Stimulated activated CD4-positive, alpha-beta T cell treated with anti-CD3 and anti-CD28 coated beads, TNF-alpha, amount 100 ng/mL, for 48 hours (primary cell): ENCODE data around the gene SHB.

Experiments
- DNase-seq, 3 donors: peaks; one replicate each; pipeline ENCODE4 v3.0.0-alpha.2; 2020; ENCODE audit warnings: low read depth in 3 of 3

The SHB gene

DNA sequence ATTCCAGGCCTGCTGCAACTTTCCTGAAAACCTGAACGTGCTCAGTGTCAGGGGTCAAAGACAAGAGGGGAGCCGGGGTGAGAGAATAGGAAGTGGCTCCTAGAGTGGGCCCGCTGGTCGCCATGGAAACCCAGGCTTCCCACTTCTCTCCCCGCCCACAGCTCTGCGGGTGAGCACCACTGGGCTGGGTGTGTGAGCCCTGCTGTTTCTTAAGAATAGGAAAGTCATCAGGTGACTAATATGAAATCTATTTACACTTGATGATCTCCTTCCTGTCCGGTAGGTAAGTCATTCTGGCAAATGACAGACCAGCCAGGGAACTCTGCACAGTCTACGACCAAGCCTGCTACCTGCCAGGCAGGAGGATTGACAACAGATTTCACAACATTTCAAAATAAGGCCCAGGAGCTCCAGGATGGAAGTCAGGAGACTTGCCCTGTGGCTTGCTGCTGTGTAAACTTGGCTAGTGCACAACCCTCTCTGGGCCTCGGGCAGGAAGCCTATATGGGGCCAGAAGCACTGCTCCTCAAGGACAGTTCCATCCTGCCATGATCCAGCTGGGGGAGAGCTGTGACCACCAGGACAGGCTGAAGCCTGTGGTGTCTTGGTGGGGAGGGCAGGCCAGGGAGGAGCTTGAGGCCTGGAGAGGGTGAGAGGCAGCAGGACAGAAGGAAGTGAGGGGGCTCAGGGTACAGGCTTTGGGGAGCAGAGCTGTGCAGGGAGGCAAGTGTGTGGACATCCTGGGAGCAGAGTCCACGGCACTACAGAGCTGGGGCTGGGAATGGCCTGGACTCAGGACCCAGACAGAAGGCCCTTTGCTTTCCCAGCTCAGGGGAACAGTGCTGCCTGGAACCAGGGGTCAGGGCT lies 60.6 kb downstream of the SHB start:
- peak; percentile 47 to 66 (median 63) for DNase-seq

DNA sequence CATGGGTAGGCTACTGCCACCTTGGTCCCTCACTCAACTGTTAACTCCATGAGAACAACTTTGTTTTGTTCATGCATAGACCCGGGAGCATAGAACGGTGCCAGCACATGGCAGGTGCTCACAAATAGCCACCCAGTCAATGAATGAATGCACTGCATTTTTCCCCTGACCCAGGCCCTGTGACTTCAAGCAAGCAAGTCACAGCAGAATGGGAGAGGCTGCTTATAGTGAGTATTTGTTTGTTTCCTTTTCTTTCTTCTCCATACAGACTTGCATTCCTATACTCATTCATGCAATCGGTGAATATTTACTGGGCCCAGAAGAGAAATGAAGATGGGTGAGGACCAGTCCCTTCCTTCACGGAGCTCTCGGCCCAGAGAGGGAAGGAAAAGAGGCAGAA lies 62.0 kb downstream of the SHB start:
- no peak for DNase-seq

DNA sequence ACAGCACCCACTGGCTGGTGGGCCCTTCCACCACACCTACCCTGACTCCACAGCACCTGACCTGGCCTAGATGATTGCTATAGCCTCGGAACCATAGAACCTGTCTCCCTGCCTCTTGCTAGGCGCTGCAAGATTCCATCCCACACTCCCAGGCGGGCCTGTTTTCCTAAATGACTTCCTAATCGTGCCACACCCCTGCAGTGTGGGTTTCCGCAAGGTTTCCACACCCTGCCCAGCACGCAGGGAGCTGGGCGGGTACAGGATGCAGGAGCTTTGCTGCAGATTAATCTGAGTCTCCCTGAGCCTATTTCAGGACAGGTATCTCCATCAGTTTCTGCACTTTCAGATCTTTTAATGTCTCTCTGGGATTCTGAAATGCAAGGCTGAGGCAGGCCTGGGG lies 62.9 kb downstream of the SHB start:
- no peak for DNase-seq

DNA sequence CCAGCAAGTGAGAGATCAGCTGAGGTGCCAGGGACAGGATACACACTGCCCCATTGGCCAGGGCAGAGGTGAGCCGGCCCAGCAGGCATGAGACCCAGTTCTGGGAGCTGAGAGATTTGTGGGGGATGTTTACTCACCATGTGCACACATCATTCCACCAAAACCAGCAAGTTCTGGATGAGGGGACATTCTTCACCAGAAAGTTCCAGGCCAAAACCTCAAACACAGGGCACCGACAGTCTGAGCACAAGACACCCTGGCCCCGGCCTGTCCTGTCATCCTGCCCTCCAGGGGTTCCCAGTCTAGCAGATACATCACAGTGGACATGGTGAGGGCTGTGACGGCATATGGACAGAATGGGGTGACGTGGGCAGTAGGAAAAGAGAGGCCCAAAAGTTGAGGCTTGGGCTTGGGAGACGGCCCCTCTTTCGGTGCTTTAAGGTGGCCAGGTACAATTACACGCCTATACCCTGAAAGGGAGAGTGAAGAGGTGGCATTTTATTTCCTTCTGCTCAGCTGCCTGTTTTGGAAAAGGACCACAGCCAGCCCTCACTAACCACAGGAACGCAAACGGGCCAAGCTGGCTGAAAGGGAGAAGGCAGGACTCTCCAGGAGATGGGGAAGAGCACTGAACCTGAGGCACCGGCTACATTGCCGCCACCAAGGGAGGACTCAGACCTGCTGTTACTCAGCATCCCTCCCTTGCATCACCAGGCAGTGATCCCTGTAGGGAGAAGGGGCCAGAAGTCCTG lies 64.0 kb downstream of the SHB start:
- no peak for DNase-seq

DNA sequence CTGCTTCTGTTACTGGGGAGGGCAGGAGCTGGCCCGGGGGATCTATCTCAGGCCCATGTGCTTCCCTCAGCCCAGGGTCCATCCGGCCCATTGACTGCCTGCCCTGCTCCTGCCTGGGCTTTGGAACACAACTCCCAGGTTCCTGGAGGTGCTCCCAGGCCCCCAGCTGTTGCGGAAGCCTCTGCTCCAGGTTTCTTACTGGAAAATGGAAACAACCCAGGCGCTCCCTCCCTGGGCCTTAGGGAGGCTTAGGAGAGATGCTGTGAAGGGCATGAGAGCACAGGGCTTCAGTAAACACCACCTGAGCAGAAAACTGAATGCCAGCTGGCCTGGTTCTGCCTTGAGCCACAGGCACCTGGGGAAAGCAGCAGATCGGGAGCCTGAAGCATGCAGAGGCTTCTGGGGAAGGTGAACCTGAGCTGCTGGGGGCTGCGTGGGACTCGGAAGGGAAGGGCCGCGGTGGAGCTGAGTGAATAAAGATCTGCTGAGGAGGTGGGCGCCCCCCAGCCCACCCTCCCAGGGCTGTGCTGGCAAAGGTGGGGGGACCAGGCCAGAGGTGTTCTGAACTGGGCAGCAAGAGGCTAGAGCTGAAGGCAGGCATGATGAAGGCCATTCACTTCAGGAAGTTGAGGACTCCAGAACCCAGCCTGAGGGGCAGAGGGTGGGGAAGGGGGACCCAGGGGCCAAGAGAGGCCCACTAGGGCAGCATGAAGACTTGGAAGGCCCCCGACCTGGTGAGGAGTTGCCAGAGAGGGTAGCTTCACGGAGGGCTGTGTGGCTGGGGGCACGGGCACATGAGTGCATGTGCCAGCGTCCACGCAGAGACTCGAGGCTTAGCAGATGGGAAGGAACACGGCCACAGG lies 64.8 kb downstream of the SHB start:
- no peak for DNase-seq

GRCh38 chr9:38003230-38003629 lies 65.8 kb downstream of the SHB start:
- no peak for DNase-seq

GRCh38 chr9:38001430-38001829 lies 67.6 kb downstream of the SHB start:
- no peak for DNase-seq

DNA sequence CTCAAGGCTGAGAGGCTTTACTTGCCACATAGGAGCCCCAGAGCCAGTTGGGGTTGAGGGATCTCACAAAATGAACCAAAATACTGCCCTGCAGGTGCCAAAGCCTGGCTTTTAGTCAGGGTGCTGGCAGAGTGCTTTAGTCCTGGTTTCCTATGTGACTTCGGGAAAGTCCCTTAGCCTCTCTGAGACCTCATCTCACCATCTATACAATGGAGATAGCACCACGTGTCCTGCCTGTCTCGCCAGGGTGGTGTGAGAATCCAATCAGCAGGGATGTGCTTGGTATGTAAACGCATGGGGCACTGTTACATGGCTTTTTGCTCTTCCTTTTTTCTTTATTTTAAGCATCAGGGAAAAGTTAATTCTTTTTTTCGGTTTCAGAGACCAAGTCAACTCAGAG lies 68.3 kb downstream of the SHB start:
- DNase-seq = no peak

GRCh38 chr9:38000332-38000731 lies 68.7 kb downstream of the SHB start:
- no peak for DNase-seq

DNA sequence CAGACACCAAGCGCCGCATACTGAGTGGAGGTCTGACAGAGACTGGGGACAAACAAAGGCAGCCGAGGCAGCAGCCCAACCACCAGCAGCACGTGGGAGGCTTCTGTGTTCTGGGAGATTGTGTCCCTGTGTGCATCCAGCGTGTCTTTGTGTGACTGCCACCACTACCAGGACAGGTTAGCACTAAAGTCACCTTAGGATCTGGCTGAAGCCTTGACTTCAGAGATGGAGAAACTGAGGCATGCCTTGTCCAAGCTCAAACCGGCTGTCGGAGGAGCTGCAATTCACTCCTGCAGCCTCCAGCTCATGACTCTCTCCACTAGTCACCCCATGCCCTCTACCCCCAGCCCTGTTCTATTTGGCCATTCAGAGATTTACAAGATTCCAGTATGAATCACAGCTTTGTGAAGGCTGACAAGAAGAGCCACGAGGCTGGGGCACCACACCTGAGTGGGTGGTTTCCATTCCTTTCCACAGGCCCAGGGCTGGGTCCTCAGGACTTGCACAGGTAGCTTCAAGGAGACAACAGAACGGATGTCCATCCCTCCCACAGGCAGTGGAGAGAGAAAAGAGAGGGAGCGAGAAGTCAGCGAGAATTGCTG lies 69.3 kb downstream of the SHB start:
- DNase-seq = no peak

DNA sequence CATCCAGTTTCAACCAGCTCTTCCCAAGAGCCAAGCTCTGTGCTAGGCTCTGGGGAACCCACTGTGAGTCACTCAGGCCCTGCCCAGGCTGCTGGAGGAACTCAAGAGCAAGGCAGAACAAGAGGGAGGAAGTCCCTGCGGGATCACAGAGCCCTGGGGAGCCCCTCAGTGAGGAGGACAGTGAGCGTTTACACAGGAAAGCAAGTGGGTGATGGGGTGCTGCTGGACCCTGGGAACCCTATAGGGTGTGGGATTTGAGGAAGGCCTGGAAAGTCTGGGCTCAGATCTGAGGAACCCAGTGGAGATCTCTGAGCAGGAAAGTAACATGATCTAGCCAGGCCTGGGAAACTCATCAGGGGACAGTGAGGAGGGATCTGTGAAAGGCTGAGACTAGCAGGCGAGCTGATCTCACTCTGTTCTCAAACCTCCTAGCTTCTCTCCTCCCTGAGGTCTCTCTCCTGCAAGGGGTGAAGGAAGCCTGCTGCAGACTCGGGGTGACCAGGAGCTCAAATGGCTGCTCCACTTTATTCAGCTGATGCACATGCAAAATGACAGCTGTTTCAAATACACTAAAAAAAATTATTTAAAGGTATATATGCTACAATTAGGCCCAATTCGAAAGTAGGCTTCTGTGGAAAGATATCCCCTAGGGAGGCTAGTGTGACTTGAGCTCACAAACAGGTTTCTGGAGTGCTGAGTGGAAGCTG lies 70.0 kb downstream of the SHB start:
- no peak for DNase-seq

GRCh38 chr9:37997636-37998374 lies 71.2 kb downstream of the SHB start:
- no peak for DNase-seq

- no peak for DNase-seq
Measured at GRCh38 chr9:37996819-37997217, 72.2 kb downstream of the SHB start.

- DNase-seq = no peak
Measured at GRCh38 chr9:37995961-37996818, 72.8 kb downstream of the SHB start.

- DNase-seq = no peak
Measured at GRCh38 chr9:37995348-37995737, 73.7 kb downstream of the SHB start.

DNA sequence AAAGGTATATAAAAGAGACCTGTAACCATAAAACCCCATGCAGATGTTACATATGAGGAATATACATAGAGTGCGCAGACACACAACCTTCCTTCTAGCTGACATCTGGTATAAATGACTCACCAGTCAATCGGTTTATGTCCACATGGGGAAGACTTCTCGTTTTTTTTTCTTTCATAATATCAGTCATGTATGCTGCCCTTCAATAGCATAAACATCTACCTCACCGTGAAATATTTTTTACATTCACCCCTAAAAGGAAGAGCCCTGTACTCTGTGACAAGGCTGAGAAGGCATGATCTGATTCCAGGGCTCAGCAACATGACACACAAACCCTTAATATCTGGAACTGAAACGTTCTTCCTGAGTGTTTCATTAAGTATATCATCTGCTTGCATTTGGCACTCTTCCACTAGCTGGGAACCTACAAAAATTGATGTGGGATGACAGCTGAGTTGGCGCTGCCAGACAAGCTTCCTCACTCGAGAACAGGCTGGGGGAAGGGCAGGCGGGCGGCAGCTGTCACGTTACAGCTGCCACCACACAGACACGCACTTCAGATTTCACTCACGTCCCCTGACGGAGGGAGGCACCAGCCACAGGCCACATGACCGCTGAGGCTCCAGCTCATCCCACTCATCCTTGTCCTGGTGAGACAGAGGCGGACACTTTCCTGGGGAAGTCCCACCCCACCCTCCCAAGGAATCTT lies 74.2 kb downstream of the SHB start:
- peak; percentile 32 to 51 (median 32) for DNase-seq

DNA sequence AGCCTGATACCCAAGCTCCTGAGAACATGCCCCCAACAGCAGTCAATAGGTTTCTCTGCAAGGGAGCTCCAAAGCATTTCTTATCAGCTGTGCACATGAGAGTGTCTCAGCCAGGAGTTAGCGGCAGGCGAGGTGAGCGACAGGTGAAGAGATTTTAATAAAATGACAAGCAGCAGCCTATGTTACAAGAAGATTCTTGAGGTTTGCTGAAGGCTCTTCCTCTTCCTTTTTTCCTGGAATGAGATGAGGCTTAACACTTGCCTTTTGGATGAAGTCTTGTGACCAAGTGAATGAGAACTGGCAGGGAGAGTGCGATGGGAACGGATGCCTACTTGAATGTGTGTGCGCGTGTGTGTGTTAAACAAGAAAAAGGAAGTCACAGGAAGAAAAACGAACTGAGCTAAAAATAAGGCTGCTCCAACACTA lies 76.1 kb downstream of the SHB start:
- DNase-seq = no peak

GRCh38 chr9:37990404-37991015 lies 78.5 kb downstream of the SHB start:
- no peak for DNase-seq
